GM18511 (cell line): ENCODE measurements around the gene BMF.
"Not testable (repeated sequence)": the region's sequence is repeated elsewhere in the genome, so short reads cannot be mapped to it uniquely, and the experiment has no call there.

Experiments
- ATAC-seq: cut with Tn5 transposase; IDR thresholded peaks from one replicate; pipeline ENCODE4 v1.9.1; 2021; ENCODE audit warnings: mild to moderate bottlenecking, moderate library complexity; ENCODE audit not compliant: unreplicated experiment

BMF gene

GRCh38 chr15:40108855-40109735, at the start of gene BMF:
TSS of gene BMF (minus strand) at chr15:40108879. CDS start at chr15:40106086, 2,793 bp downstream.
- peak; percentile 60 for ATAC-seq

- no peak for ATAC-seq
Measured at GRCh38 chr15:40157778-40158447, 49.2 kb upstream of the BMF start.

- no peak for ATAC-seq
Measured at GRCh38 chr15:40155270-40155910, 46.7 kb upstream of the BMF start.

GRCh38 chr15:40154821-40155220, 46.1 kb upstream of the BMF start:
- not testable (repeated sequence) for ATAC-seq

GRCh38 chr15:40151991-40152390, 43.3 kb upstream of the BMF start:
- no peak for ATAC-seq

GRCh38 chr15:40151499-40151898, 42.8 kb upstream of the BMF start:
- no peak for ATAC-seq

GRCh38 chr15:40150163-40150925, 41.7 kb upstream of the BMF start:
- no peak for ATAC-seq

- no peak for ATAC-seq
Measured at GRCh38 chr15:40149339-40149738, 40.7 kb upstream of the BMF start.

- no peak for ATAC-seq
Measured at GRCh38 chr15:40146037-40146436, 37.4 kb upstream of the BMF start.

GRCh38 chr15:40142428-40142827, 33.7 kb upstream of the BMF start:
- ATAC-seq = no peak

GRCh38 chr15:40138201-40138570, 29.5 kb upstream of the BMF start:
- ATAC-seq = not testable (repeated sequence)

GRCh38 chr15:40137303-40138200, 28.9 kb upstream of the BMF start:
- no peak for ATAC-seq

GRCh38 chr15:40136470-40137302, 28.0 kb upstream of the BMF start:
- no peak for ATAC-seq

GRCh38 chr15:40135846-40136450, 27.3 kb upstream of the BMF start:
- not testable (repeated sequence) for ATAC-seq

- no peak for ATAC-seq
Measured at GRCh38 chr15:40134885-40135284, 26.2 kb upstream of the BMF start.

- ATAC-seq = no peak
Measured at GRCh38 chr15:40133544-40133943, 24.9 kb upstream of the BMF start.

GRCh38 chr15:40130799-40131502, 22.3 kb upstream of the BMF start:
- ATAC-seq = no peak

GRCh38 chr15:40130118-40130517, 21.4 kb upstream of the BMF start:
- ATAC-seq = no peak
